ENCODE results near the gene GAS7. TPM values are rescaled to one million over a fixed set of nuclear protein-coding genes. Genes with fewer than 3 reads are reported as not detected.

Gene GAS7
- total and polyA plus RNA-seq, 2 donors (not counting 1 experiment from before 2014, with no cell fraction given), result 3.4 to 13.6 TPM

DNA sequence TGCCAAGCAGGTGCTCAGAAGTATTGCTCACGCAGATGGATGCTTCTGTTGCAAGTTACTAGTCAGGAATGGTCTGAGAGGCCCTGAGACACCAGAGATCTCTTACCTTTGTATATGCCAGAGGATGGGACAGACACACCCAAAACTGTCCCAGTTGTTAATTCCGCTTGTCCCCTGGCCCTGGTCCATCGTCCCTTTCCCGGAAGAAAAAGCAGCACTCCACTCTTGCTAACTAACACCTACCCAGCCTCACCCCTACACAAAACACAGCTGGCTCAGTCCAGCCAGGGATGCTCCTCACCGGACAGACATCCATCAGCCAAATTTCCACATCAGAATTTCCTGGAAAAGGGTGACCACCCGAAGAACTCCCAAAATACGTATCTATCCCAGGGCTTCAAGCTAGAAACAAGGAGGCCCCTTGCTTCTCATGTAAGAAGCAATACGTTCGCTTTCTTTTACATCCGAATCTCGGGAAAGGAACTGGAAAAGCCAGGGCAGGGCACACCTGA, 2.0 kb downstream of the GAS7 start:
- Histone ChIP-seq H3K4me1 (ENCODE audit: control insufficient read depth in 2 of 2, insufficient read depth in 2 of 2, low read length in 2 of 2) (peaks cover 4 to 11% of the 10 kb centered on the region in 2 donors), H3K36me3 (replicated peaks in 1 of 2; ENCODE audit: control extremely low read depth in 1 of 2, control insufficient read depth in 1 of 2, extremely low read depth in 1 of 2, insufficient read depth in 2 of 2, low read length in 1 of 2) (no peaks in the 10 kb centered on the region), H3K4me2 (replicated peaks; ENCODE audit: low read depth, low read length, poor library complexity, severe bottlenecking) (no peak overlapping the region), H3K4me3 (ENCODE audit: control extremely low read depth in 1 of 5, extremely low read depth in 1 of 5, insufficient read depth in 1 of 5, low read depth in 2 of 5, low read length in 4 of 5) (no peak overlapping the region), H3K9ac (ENCODE audit: low read length) (no peak overlapping the region), H3K9me3 (ENCODE audit: control extremely low read depth in 1 of 3, control insufficient read depth in 2 of 3, insufficient read depth in 1 of 3, low read length in 2 of 3) (peaks cover 2 to 24% (median 10%) of the 10 kb centered on the region in 3 donors), H2AFZ (ENCODE audit: insufficient read depth, low read depth, low read length, poor library complexity, severe bottlenecking) (no peak overlapping the region), H3K27me3 (replicated peaks in 1 of 4; ENCODE audit: control extremely low read depth in 1 of 4, control insufficient read depth in 3 of 4, insufficient read depth in 4 of 4, low read length in 3 of 4) (peaks cover 0 to 20% (median 8%) of the 10 kb centered on the region in 4 experiments), H3K27ac (ENCODE audit: low read length in 2 of 2) (no peak overlapping the region), H3K79me2 (ENCODE audit: control insufficient read depth, insufficient read depth, low read length) (no peaks in the 10 kb centered on the region), H4K20me1 (ENCODE audit: control insufficient read depth, insufficient read depth, low read length, poor library complexity, severe bottlenecking) (no peaks in the 10 kb centered on the region)
- Mint-ChIP-seq H3K27me3 (peaks cover 32% of the 10 kb centered on the region), H3K4me1 (peaks cover 18% of the 10 kb centered on the region), H3K27ac (no peak overlapping the region), H3K9me3 (ENCODE audit: insufficient read depth) (peaks cover 5% of the 10 kb centered on the region), H3K4me3 (peak overlapping the region; percentile 62)
- ATAC-seq (ENCODE audit: low read depth), result no peak
- DNase-seq, result no peak
- intact Hi-C loops (cut with micrococcal nuclease), result loop anchor here (5.0 kb wide), 1 partner anchor 44 kb away; no protein-coding TSS in a partner anchor
- 90% methylated on average over 11 of the region's 11 CpGs for WGBS (ENCODE audit: insufficient coverage)
- POLR2A ChIA-PET, result no interaction called here
- TF ChIP-seq EZH2 (IDR thresholded peaks at IDR 0.05; ENCODE audit: borderline replicate concordance, insufficient read depth, low read depth, low read length, poor library complexity, severe bottlenecking), result no peak
- TF ChIP-seq, protein P1, sequence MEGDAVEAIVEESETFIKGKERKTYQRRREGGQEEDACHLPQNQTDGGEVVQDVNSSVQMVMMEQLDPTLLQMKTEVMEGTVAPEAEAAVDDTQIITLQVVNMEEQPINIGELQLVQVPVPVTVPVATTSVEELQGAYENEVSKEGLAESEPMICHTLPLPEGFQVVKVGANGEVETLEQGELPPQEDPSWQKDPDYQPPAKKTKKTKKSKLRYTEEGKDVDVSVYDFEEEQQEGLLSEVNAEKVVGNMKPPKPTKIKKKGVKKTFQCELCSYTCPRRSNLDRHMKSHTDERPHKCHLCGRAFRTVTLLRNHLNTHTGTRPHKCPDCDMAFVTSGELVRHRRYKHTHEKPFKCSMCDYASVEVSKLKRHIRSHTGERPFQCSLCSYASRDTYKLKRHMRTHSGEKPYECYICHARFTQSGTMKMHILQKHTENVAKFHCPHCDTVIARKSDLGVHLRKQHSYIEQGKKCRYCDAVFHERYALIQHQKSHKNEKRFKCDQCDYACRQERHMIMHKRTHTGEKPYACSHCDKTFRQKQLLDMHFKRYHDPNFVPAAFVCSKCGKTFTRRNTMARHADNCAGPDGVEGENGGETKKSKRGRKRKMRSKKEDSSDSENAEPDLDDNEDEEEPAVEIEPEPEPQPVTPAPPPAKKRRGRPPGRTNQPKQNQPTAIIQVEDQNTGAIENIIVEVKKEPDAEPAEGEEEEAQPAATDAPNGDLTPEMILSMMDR (IDR thresholded peaks at IDR 0.05), result no peak
- CTCF ChIA-PET, result no interaction called here

DNA sequence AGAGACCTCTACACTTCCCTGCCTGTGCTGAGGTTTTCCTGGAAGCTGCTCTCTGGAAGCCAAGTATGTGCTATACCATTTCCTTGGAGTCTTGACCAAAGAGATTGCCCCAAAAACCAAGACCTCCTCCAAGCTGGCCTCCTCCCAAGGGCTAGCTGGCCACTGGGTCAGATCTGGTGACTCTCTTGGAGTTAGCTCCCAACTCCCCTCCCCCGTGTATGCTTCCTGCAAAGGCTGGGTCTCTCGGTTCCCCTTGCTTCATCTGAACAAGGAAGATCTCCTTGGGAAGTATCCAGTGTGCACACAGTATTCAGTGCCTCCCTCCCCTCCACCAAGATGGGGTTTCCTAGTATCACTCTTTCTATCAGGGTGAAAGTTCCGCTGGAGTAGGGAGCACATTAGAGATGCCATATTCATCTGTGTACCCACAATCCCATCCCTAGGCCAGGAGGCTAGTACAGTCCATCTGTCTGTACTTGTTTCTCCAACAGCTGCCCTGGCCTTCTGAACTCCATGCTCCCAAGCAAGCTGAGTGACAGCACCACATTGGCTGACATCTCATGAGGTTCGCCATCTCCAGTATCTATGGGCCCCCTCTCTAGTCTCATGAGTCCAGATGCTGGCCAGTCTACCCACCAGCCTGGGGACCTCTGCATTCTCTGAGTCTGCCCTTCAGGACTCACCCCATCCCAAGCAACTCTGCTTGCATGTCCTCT, 3.2 kb downstream of the GAS7 start:
- peaks cover 0 to 17% (median 8%) of the 10 kb centered on the region in 4 experiments for H3K27me3 ChIP-seq (replicated peaks in 1 of 4; ENCODE audit: control extremely low read depth in 1 of 4, control insufficient read depth in 3 of 4, insufficient read depth in 4 of 4, low read length in 3 of 4)
- Mint-ChIP-seq H3K9me3 (ENCODE audit: insufficient read depth) (peaks cover 5% of the 10 kb centered on the region), H3K27ac (no peak overlapping the region), H3K4me1 (peaks cover 18% of the 10 kb centered on the region), H3K27me3 (peaks cover 22% of the 10 kb centered on the region), H3K4me3 (no peak overlapping the region)
- WGBS (ENCODE audit: insufficient coverage), result 90% methylated on average over 1 of the region's 4 CpGs
- no peak overlapping the region for H3K27ac ChIP-seq (ENCODE audit: low read length in 2 of 2)
- DNase-seq (no peak), ATAC-seq (ENCODE audit: low read depth) (no peak)
- H3K9ac ChIP-seq (ENCODE audit: low read length), result no peak overlapping the region
- no peaks in the 10 kb centered on the region for H4K20me1 ChIP-seq (ENCODE audit: control insufficient read depth, insufficient read depth, low read length, poor library complexity, severe bottlenecking)
- peaks cover 4 to 11% of the 10 kb centered on the region in 2 donors for H3K4me1 ChIP-seq (ENCODE audit: control insufficient read depth in 2 of 2, insufficient read depth in 2 of 2, low read length in 2 of 2)
- TF ChIP-seq, protein P1 (IDR thresholded peaks at IDR 0.05), result no peak
- no peak for TF ChIP-seq EZH2 (IDR thresholded peaks at IDR 0.05; ENCODE audit: borderline replicate concordance, insufficient read depth, low read depth, low read length, poor library complexity, severe bottlenecking)
- CTCF ChIA-PET, result no interaction called here
- H2AFZ ChIP-seq (ENCODE audit: insufficient read depth, low read depth, low read length, poor library complexity, severe bottlenecking), result no peak overlapping the region
- H3K4me2 ChIP-seq (replicated peaks; ENCODE audit: low read depth, low read length, poor library complexity, severe bottlenecking), result no peak overlapping the region
- POLR2A ChIA-PET, result interaction anchor here (0.6 to 0.7 kb wide), 3 partner anchors 10 to 75 kb away, joined by 3 to 5 read pairs (median 4); no protein-coding TSS in a partner anchor
- peaks cover 2 to 24% (median 10%) of the 10 kb centered on the region in 3 donors for H3K9me3 ChIP-seq (ENCODE audit: control extremely low read depth in 1 of 3, control insufficient read depth in 2 of 3, insufficient read depth in 1 of 3, low read length in 2 of 3)
- no peak overlapping the region for H3K4me3 ChIP-seq (ENCODE audit: control extremely low read depth in 1 of 5, extremely low read depth in 1 of 5, insufficient read depth in 1 of 5, low read depth in 2 of 5, low read length in 4 of 5)
- intact Hi-C loops (cut with micrococcal nuclease), result loop anchor here (5.0 kb wide), 1 partner anchor 43 kb away; no protein-coding TSS in a partner anchor
- no peaks in the 10 kb centered on the region for H3K79me2 ChIP-seq (ENCODE audit: control insufficient read depth, insufficient read depth, low read length)
- no peaks in the 10 kb centered on the region for H3K36me3 ChIP-seq (replicated peaks in 1 of 2; ENCODE audit: control extremely low read depth in 1 of 2, control insufficient read depth in 1 of 2, extremely low read depth in 1 of 2, insufficient read depth in 2 of 2, low read length in 1 of 2)

All from B cell (primary cell).